Endothelial cell (in vitro differentiated cells): ENCODE data around the gene CAB39L. TPM values are rescaled to one million over a fixed set of nuclear protein-coding genes. Genes with fewer than 3 reads are reported as not detected.

ENCODE experiments used
- DNase-seq: peaks from one replicate; pipeline ENCODE4 v3.0.0; 2021; ENCODE audit warnings: low spot score
- H3K27ac Mint-ChIP-seq: one replicate; pipeline ENCODE4 v1.8.0; 2021; ENCODE audit warnings: mixed read lengths, inconsistent platforms; ENCODE audit not compliant: unreplicated experiment
- H3K27me3 Mint-ChIP-seq: one replicate; pipeline ENCODE4 v1.8.0; 2021; ENCODE audit warnings: mild to moderate bottlenecking, moderate library complexity, mixed read lengths, inconsistent platforms; ENCODE audit not compliant: unreplicated experiment
- H3K36me3 Mint-ChIP-seq: one replicate; pipeline ENCODE4 v1.8.0; 2021; ENCODE audit warnings: mild to moderate bottlenecking, low read depth, mixed read lengths, inconsistent platforms; ENCODE audit not compliant: unreplicated experiment
- H3K4me1 Mint-ChIP-seq: one replicate; pipeline ENCODE4 v1.8.0; 2021; ENCODE audit warnings: mild to moderate bottlenecking, mixed read lengths, inconsistent platforms; ENCODE audit not compliant: unreplicated experiment
- H3K4me3 Mint-ChIP-seq: one replicate; pipeline ENCODE4 v1.8.0; 2021; ENCODE audit warnings: mild to moderate bottlenecking, mixed read lengths, inconsistent platforms; ENCODE audit not compliant: unreplicated experiment
- H3K9me3 Mint-ChIP-seq: one replicate; pipeline ENCODE4 v1.8.0; 2021; ENCODE audit warnings: mixed read lengths, inconsistent platforms; ENCODE audit not compliant: unreplicated experiment
- long read RNA-seq: library from polyadenylated mRNA; unstranded; transcript quantifications from one replicate; pipeline ENCODE4 v2.0.0, GENCODE V29; 2020; ENCODE audit not compliant: unreplicated experiment
- total RNA-seq: library from RNA; stranded (reverse); fragmentation: NEBNext Ultra II Directional; extraction: Animal tissue kit (Norgen Biotek cat#: 25700); gene quantifications from one replicate; pipeline ENCODE4 v1.2.1, GENCODE V29; 2021; ENCODE audit not compliant: unreplicated experiment
- TF ChIP-seq, protein P1 (sequence below): fragments of 200-600 bp; sonication (generic); IDR thresholded peaks from one replicate; pipeline ENCODE4 v1.5.0; 2021; ENCODE audit warnings: antibody characterized with exemption; ENCODE audit not compliant: unreplicated experiment

The CAB39L gene
- total RNA-seq, result 3.9 TPM
- long read RNA-seq, partial matches to known transcripts, result 0 of 2 reads
- long read RNA-seq, other reads (novel, unspliced or antisense), result 2 of 2 reads

DNA sequence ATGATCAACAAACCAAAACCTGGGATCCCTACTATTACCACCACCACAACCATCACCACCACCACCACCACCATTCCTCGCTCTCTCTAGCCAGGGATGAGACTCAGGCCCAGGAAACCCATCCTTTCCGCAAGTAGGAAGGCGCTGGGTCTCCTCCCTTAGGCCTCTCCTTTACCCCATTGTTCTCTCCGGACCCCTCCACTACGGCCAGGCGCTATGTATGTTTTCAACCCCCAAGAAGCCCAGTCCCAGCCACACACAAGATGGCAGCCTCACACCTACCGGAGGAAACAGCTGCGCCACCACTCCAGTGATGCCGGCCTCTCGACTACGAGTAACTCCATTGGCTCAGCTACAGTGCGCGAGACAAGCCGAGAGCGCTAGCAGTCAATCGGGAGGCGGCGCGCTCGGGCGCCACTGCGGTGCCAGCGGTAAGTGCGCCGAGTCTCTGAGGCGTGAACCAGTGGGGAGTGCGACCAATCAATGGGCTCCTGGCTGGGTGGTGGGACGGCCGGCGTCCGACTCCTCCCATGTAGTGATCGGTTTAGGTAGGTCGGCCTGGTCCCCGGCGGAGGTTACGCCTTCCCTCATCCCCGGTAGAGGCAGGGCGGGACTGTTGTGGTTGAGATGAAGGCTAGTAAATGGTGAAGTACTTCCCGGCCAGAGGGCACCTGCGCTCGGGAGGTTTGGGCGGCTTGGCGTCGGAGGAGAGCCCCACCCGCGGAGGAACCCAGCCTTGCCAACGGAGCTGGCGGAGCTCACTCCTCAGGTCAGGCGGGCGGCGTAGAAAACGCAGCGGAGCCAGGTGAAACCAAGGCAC, at the start of gene CAB39L, which contains the start of gene SETDB2:
Gene CAB39L (minus strand): TSS at position 361 of the 820 bp plus-strand sequence. CDS start 61,154 bp downstream, outside the sequence.
Gene SETDB2 (plus strand): TSS at position 571 of the 820 bp plus-strand sequence. CDS start 7,620 bp downstream, outside the sequence.
- peak; percentile 97 for DNase-seq
- TF ChIP-seq, protein P1, sequence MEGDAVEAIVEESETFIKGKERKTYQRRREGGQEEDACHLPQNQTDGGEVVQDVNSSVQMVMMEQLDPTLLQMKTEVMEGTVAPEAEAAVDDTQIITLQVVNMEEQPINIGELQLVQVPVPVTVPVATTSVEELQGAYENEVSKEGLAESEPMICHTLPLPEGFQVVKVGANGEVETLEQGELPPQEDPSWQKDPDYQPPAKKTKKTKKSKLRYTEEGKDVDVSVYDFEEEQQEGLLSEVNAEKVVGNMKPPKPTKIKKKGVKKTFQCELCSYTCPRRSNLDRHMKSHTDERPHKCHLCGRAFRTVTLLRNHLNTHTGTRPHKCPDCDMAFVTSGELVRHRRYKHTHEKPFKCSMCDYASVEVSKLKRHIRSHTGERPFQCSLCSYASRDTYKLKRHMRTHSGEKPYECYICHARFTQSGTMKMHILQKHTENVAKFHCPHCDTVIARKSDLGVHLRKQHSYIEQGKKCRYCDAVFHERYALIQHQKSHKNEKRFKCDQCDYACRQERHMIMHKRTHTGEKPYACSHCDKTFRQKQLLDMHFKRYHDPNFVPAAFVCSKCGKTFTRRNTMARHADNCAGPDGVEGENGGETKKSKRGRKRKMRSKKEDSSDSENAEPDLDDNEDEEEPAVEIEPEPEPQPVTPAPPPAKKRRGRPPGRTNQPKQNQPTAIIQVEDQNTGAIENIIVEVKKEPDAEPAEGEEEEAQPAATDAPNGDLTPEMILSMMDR, result no peak
- Mint-ChIP-seq H3K27ac (peak within 1 kb of the TSS; percentile 98), H3K27me3 (peaks cover 4% of the 10 kb centered on the region), H3K9me3 (no peaks in the 10 kb centered on the region), H3K36me3 (no peaks in the 10 kb centered on the region), H3K4me1 (peaks cover 12% of the 10 kb centered on the region), H3K4me3 (peak within 1 kb of the TSS; percentile 97)

DNA sequence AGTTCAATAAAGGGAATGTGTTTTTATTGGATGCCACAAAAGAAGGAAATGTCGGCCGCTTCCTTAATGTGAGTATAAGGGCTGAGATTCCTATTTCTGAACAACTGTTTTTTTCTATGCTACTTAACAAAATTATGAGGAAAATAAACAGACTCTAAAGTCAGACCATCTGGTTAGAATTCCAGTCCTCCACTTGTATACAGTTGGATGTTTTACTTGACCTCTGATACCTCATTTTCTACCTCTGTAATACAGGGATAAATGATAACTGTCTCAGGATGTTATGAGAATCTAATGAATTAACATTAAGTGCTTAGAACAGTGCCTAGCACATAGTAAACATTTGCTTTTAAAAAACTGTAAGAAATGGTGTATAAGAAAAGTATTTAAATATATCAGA, 44.7 kb upstream of the CAB39L start:
- DNase-seq, result no peak
- TF ChIP-seq, protein P1, result no peak
- Mint-ChIP-seq H3K27ac (no peak overlapping the region), H3K9me3 (no peaks in the 10 kb centered on the region), H3K36me3 (peaks cover 3% of the 10 kb centered on the region), H3K4me3 (no peak overlapping the region), H3K4me1 (peaks cover 4% of the 10 kb centered on the region), H3K27me3 (no peaks in the 10 kb centered on the region)

DNA sequence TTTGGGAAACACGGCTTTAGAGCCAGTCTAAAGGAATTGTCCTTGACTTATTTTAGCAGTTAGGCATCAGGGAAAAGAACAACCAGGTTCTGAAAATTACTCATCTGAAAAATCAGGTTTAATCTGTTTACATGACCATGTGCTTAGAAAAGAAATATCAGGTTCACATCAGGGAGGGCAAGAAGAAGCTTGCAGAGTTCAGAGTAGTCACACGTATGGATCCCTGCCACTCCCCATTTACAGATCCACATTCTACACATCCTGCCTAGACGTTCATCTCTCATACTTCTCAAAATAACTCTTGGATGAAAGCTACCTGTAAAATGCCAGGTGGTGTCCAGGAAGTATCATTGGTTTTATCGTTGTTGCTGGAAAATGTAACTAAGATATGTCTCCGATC, 37.9 kb upstream of the CAB39L start:
- H3K9me3 Mint-ChIP-seq, result no peaks in the 10 kb centered on the region
- TF ChIP-seq, protein P1, result no peak
- H3K4me3 Mint-ChIP-seq, result no peak overlapping the region
- DNase-seq, result no peak
- no peaks in the 10 kb centered on the region for H3K4me1 Mint-ChIP-seq
- no peak overlapping the region for H3K27ac Mint-ChIP-seq
- peaks cover 3% of the 10 kb centered on the region for H3K36me3 Mint-ChIP-seq
- no peaks in the 10 kb centered on the region for H3K27me3 Mint-ChIP-seq

DNA sequence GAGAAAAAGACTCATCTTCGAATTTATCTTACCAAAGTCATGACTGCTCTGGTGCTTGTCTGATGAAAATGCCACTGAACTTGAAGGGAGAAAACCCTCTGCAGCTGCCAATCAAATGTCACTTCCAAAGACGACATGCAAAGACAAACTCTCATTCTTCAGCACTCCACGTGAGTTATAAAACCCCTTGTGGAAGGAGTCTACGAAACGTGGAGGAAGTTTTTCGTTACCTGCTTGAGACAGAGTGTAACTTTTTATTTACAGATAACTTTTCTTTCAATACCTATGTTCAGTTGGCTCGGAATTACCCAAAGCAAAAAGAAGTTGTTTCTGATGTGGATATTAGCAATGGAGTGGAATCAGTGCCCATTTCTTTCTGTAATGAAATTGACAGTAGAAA, 32.7 kb upstream of the CAB39L start:
- Mint-ChIP-seq H3K4me1 (no peaks in the 10 kb centered on the region), H3K27me3 (no peaks in the 10 kb centered on the region), H3K9me3 (no peaks in the 10 kb centered on the region), H3K4me3 (no peak overlapping the region), H3K27ac (no peak overlapping the region), H3K36me3 (no peaks in the 10 kb centered on the region)
- DNase-seq, result no peak
- TF ChIP-seq, protein P1, result no peak

DNA sequence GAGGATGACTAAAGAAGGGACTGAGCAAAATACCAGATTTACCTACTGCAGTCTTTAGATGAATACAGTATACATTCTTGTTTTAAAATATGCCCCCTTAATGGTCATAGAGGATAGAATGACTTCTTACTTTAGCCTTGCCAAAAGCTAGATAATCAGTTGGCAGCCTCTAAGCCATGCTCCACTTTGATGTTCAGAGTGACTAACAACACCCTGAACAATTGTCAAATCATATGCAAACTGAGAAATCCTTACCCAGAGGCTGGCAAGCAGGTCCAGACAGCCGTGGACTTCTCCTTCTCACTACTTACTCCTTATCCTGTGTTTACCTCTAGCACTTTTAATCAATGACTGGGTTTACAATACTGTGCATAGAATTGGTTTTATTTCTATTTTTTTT, 28.3 kb upstream of the CAB39L start:
- H3K36me3 Mint-ChIP-seq, result no peaks in the 10 kb centered on the region
- TF ChIP-seq, protein P1, result no peak
- H3K27me3 Mint-ChIP-seq, result no peaks in the 10 kb centered on the region
- H3K27ac Mint-ChIP-seq, result no peak overlapping the region
- DNase-seq, result no peak
- no peaks in the 10 kb centered on the region for H3K4me1 Mint-ChIP-seq
- H3K9me3 Mint-ChIP-seq, result no peaks in the 10 kb centered on the region
- H3K4me3 Mint-ChIP-seq, result no peak overlapping the region
